Endothelial cell (in vitro differentiated cells): ENCODE measurements around the gene ATP2B2. TPM values are rescaled to one million over a fixed set of nuclear protein-coding genes. Genes with fewer than 3 reads are reported as not detected.

Experiments used
- DNase-seq: peaks from one replicate; pipeline ENCODE4 v3.0.0; 2021; ENCODE audit warnings: low spot score
- H3K27ac Mint-ChIP-seq: one replicate; pipeline ENCODE4 v1.8.0; 2021; ENCODE audit warnings: mixed read lengths, inconsistent platforms; ENCODE audit not compliant: unreplicated experiment
- H3K27me3 Mint-ChIP-seq: one replicate; pipeline ENCODE4 v1.8.0; 2021; ENCODE audit warnings: mild to moderate bottlenecking, moderate library complexity, mixed read lengths, inconsistent platforms; ENCODE audit not compliant: unreplicated experiment
- H3K36me3 Mint-ChIP-seq: one replicate; pipeline ENCODE4 v1.8.0; 2021; ENCODE audit warnings: mild to moderate bottlenecking, low read depth, mixed read lengths, inconsistent platforms; ENCODE audit not compliant: unreplicated experiment
- H3K4me1 Mint-ChIP-seq: one replicate; pipeline ENCODE4 v1.8.0; 2021; ENCODE audit warnings: mild to moderate bottlenecking, mixed read lengths, inconsistent platforms; ENCODE audit not compliant: unreplicated experiment
- H3K4me3 Mint-ChIP-seq: one replicate; pipeline ENCODE4 v1.8.0; 2021; ENCODE audit warnings: mild to moderate bottlenecking, mixed read lengths, inconsistent platforms; ENCODE audit not compliant: unreplicated experiment
- H3K9me3 Mint-ChIP-seq: one replicate; pipeline ENCODE4 v1.8.0; 2021; ENCODE audit warnings: mixed read lengths, inconsistent platforms; ENCODE audit not compliant: unreplicated experiment
- CTCF ChIP-seq: fragments of 200-600 bp; sonication (generic); IDR thresholded peaks from one replicate; pipeline ENCODE4 v1.5.0; 2021; ENCODE audit warnings: antibody characterized with exemption; ENCODE audit not compliant: unreplicated experiment
- total RNA-seq: library from RNA; stranded (reverse); fragmentation: NEBNext Ultra II Directional; extraction: Animal tissue kit (Norgen Biotek cat#: 25700); gene quantifications from one replicate; pipeline ENCODE4 v1.2.1, GENCODE V29; 2021; ENCODE audit not compliant: unreplicated experiment

Gene ATP2B2
- total RNA-seq, 1 donor from 2014 or later, result 1.7 TPM

- Mint-ChIP-seq H3K4me1 (peaks cover 16% of the 10 kb centered on the region), H3K4me3 (no peak overlapping the region), H3K27me3 (peaks cover 4% of the 10 kb centered on the region), H3K9me3 (no peaks in the 10 kb centered on the region), H3K27ac (no peak overlapping the region), H3K36me3 (peaks cover 13% of the 10 kb centered on the region)
- TF ChIP-seq CTCF, result no peak
- DNase-seq, result no peak
These were observed 211.3 kb downstream of the ATP2B2 start for GRCh38 chr3:10294030-10294586.

- peak within 1 kb of the TSS; percentile 50 for H3K4me3 Mint-ChIP-seq
- no peak within 1 kb of the TSS for H3K27ac Mint-ChIP-seq
- H3K9me3 Mint-ChIP-seq, result no peaks in the 10 kb centered on the region
These were observed 212.6 kb downstream of the ATP2B2 start, which contains the start of gene GHRL for GRCh38 chr3:10292505-10293419. Gene GHRL, minus strand, starts transcription at chr3:10292947. Its CDS starts 2,767 bp downstream, at chr3:10290180.

GRCh38 chr3:10291641-10292040 is 213.7 kb downstream of the ATP2B2 start:
- no peaks in the 10 kb centered on the region for H3K9me3 Mint-ChIP-seq
- peaks cover 20% of the 10 kb centered on the region for H3K4me1 Mint-ChIP-seq
- peaks cover 4% of the 10 kb centered on the region for H3K27me3 Mint-ChIP-seq
- no peak overlapping the region for H3K4me3 Mint-ChIP-seq
- DNase-seq, result no peak
- peaks cover 14% of the 10 kb centered on the region for H3K36me3 Mint-ChIP-seq
- TF ChIP-seq CTCF, result no peak
- H3K27ac Mint-ChIP-seq, result no peak overlapping the region

More at GRCh38 chr3:10292505-10293419, 212.6 kb downstream of the ATP2B2 start, which contains the start of gene GHRL:
- H3K36me3 Mint-ChIP-seq, result peaks cover 10% of the 10 kb centered on the region
- no peak for DNase-seq
- TF ChIP-seq CTCF, result no peak
- peaks cover 4% of the 10 kb centered on the region for H3K27me3 Mint-ChIP-seq
- peaks cover 16% of the 10 kb centered on the region for H3K4me1 Mint-ChIP-seq

GRCh38 chr3:10290481-10291176 is 214.8 kb downstream of the ATP2B2 start:
- peaks cover 15% of the 10 kb centered on the region for H3K36me3 Mint-ChIP-seq
- peaks cover 23% of the 10 kb centered on the region for H3K4me1 Mint-ChIP-seq
- no peak for TF ChIP-seq CTCF
- DNase-seq, result no peak
- no peak overlapping the region for H3K27ac Mint-ChIP-seq
- no peaks in the 10 kb centered on the region for H3K9me3 Mint-ChIP-seq
- peaks cover 6% of the 10 kb centered on the region for H3K27me3 Mint-ChIP-seq
- H3K4me3 Mint-ChIP-seq, result no peak overlapping the region
